CD14-positive monocyte (primary cell): Measurements from ENCODE around the gene SLC25A1. TPM values are rescaled to one million over a fixed set of nuclear protein-coding genes. Genes with fewer than 3 reads are reported as not detected.
A peak's percentile ranks its signal among the peaks of the same experiment; 100 is the strongest.

Experiments
- DNase-seq, 3 donors: peaks; one replicate each; pipeline ENCODE4 v3.0.0-alpha.2; 2011 to 2022
- H2AFZ ChIP-seq: 2 replicates; pipeline ENCODE4 v1.6.0; 2012; ENCODE audit warnings: mild to moderate bottlenecking, low read depth, low read length, inconsistent platforms; ENCODE audit not compliant: insufficient read depth, poor library complexity, severe bottlenecking
- H3K27ac ChIP-seq, 2 donors: 1 replicate in 1 of 2; 2 replicates in 1 of 2; pipeline ENCODE4 v1.5.1; 2012 to 2013; ENCODE audit warnings: low read length in 2 of 2, control low read depth in 1 of 2, inconsistent platforms in 1 of 2, low read depth in 1 of 2, mild to moderate bottlenecking in 1 of 2
- H3K27me3 ChIP-seq, 2 donors: one replicate each; pipeline versions ENCODE4 v1.6.0 to v1.6.1; 2011 to 2013; ENCODE audit warnings: low read length in 2 of 2; ENCODE audit not compliant: control insufficient read depth in 2 of 2, insufficient read depth in 2 of 2
- H3K36me3 ChIP-seq, 2 donors: replicated peaks in 1 of 2; 1 replicate in 1 of 2; 2 replicates in 1 of 2; pipeline versions ENCODE4 v1.5.1 to v1.6.1; 2012 to 2013; ENCODE audit warnings: low read length in 2 of 2, control low read depth in 1 of 2, inconsistent platforms in 1 of 2, mild to moderate bottlenecking in 1 of 2; ENCODE audit not compliant: insufficient read depth in 2 of 2, control insufficient read depth in 1 of 2
- H3K4me1 ChIP-seq, 2 donors: 1 replicate in 1 of 2; 2 replicates in 1 of 2; pipeline versions ENCODE4 v1.5.1 to v1.6.1; 2012 to 2013; ENCODE audit warnings: low read length in 2 of 2, control low read depth in 1 of 2, inconsistent platforms in 1 of 2, mild to moderate bottlenecking in 1 of 2, moderate library complexity in 1 of 2; ENCODE audit not compliant: insufficient read depth in 2 of 2, control insufficient read depth in 1 of 2
- H3K4me2 ChIP-seq: replicated peaks from 2 replicates; pipeline ENCODE3; 2012; ENCODE audit warnings: low read length, moderate library complexity, mild to moderate bottlenecking; ENCODE audit not compliant: poor library complexity, severe bottlenecking; ENCODE audit errors: extremely low read depth
- H3K4me3 ChIP-seq, 3 experiments: fragments of 200-600 bp in 1 of 3; sonication (generic) in 1 of 3; replicated peaks in 1 of 3; 1 replicate in 2 of 3; 2 replicates in 1 of 3; pipeline ENCODE4 v1.5.1; 2011 to 2013; ENCODE audit warnings: low read length in 3 of 3, mild to moderate bottlenecking in 3 of 3, control low read depth in 2 of 3, low read depth in 2 of 3, inconsistent platforms in 1 of 3, moderate library complexity in 1 of 3
- H3K79me2 ChIP-seq: 2 replicates; pipeline ENCODE4 v1.6.0; 2012; ENCODE audit warnings: mild to moderate bottlenecking, control low read depth, inconsistent platforms, low read length, moderate library complexity; ENCODE audit not compliant: insufficient read depth
- H3K9ac ChIP-seq: 2 replicates; pipeline ENCODE4 v1.6.0; 2017; ENCODE audit warnings: low read length, mild to moderate bottlenecking; ENCODE audit not compliant: insufficient read depth, poor library complexity, severe bottlenecking
- H3K9me3 ChIP-seq, 2 donors: replicated peaks in 1 of 2; 1 replicate in 1 of 2; 2 replicates in 1 of 2; pipeline versions ENCODE4 v1.5.1 to v1.6.1; 2012 to 2013; ENCODE audit warnings: low read length in 2 of 2, control low read depth in 1 of 2; ENCODE audit not compliant: control insufficient read depth in 1 of 2, insufficient read depth in 1 of 2
- H4K20me1 ChIP-seq: 2 replicates; pipeline ENCODE4 v1.6.0; 2012; ENCODE audit warnings: mild to moderate bottlenecking, low read length, control low read depth, moderate library complexity; ENCODE audit not compliant: insufficient read depth
- H3K27ac Mint-ChIP-seq, 7 donors: one replicate each; pipeline ENCODE4 v1.8.0; 2020; ENCODE audit warnings: mild to moderate bottlenecking in 7 of 7, mixed read lengths in 7 of 7, moderate library complexity in 6 of 7, inconsistent platforms in 2 of 7
- H3K27me3 Mint-ChIP-seq, 3 donors: one replicate each; pipeline ENCODE4 v1.8.0; 2021 to 2022; ENCODE audit warnings: low read depth in 3 of 3, mild to moderate bottlenecking in 3 of 3, mixed read lengths in 3 of 3, moderate library complexity in 3 of 3, inconsistent platforms in 1 of 3
- H3K36me3 Mint-ChIP-seq, 2 donors: one replicate each; pipeline ENCODE4 v1.8.0; 2020; ENCODE audit warnings: mixed read lengths in 2 of 2, inconsistent platforms in 1 of 2, mild to moderate bottlenecking in 1 of 2
- H3K4me1 Mint-ChIP-seq: one replicate; pipeline ENCODE4 v1.8.0; 2020; ENCODE audit warnings: mild to moderate bottlenecking, mixed read lengths
- H3K4me3 Mint-ChIP-seq, 2 donors: one replicate each; pipeline ENCODE4 v1.8.0; 2020; ENCODE audit warnings: mild to moderate bottlenecking in 2 of 2, mixed read lengths in 2 of 2, moderate library complexity in 1 of 2
- H3K9me3 Mint-ChIP-seq, 7 donors: one replicate each; pipeline ENCODE4 v1.8.0; 2020 to 2022; ENCODE audit warnings: mixed read lengths in 7 of 7, mild to moderate bottlenecking in 6 of 7, moderate library complexity in 6 of 7, inconsistent platforms in 2 of 7
- CTCF ChIP-seq: fragments of 200-600 bp; IDR thresholded peaks from one replicate; pipeline ENCODE4 v1.8.0; 2022; ENCODE audit warnings: antibody characterized with exemption, mild to moderate bottlenecking
- WGBS: methylation state at CpG from one replicate; pipeline ENCODE4 v1.1.5; 2013; ENCODE audit warnings: missing lambda C conversion rate; ENCODE audit not compliant: insufficient coverage; 5-methylcytosine and 5-hydroxymethylcytosine counted together
- intact Hi-C, 2 donors: fragments of 100-400 bp; cut with micrococcal nuclease; formaldehyde crosslinking; loops; one replicate each; pipeline versions ENCODE4 v1.15.0 to v1.15.1; 2023
- polyA plus RNA-seq, 3 donors: library from polyadenylated mRNA; depleted of rRNA in 1 of 3; unstranded in 2 of 3; stranded (reverse) in 1 of 3; fragments of 300-500 nt in 2 of 3; fragments of >200 nt in 1 of 3; fragmentation: Illumina TruSeq in 2 of 3; gene quantifications; 1 replicate in 2 of 3; 2 replicates in 1 of 3; pipeline ENCODE4 v1.2.3, GENCODE V29; 2012 to 2021

The SLC25A1 gene
- polyA plus RNA-seq, 3 donors, result 15.2 to 37.4 (median 35.1) TPM

DNA sequence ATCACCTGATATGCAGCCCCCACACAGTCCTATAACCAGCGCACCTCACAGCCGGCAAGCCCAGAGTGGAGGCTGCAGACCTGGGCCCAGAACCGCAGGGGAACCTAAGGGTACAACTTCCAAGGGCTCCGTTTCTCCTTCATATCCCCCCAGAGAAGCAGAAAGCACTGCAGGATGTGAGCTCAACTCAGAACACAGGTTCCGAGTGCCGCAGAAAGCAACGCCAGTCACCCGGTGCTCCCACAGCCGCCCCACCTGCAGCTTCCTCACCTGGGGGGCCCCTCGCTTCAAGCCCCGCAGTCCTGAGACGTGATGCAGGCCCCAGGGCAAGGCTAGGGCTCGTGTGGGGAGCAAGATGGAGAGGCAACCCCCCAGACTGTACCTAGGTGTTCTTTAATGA is 45.0 kb downstream of the SLC25A1 start:
- H3K36me3 ChIP-seq, result peaks cover 70 to 77% of the 10 kb centered on the region in 2 donors
- peak overlapping the region in 1 of 7 donors; percentile 26 for H3K27ac Mint-ChIP-seq
- no peaks in the 10 kb centered on the region for H3K9me3 ChIP-seq
- no peaks in the 10 kb centered on the region for H4K20me1 ChIP-seq
- H2AFZ ChIP-seq, result no peak overlapping the region
- no peak overlapping the region for H3K27ac ChIP-seq
- no peak overlapping the region for H3K4me3 Mint-ChIP-seq
- no peak overlapping the region for H3K9ac ChIP-seq
- no peak overlapping the region for H3K4me3 ChIP-seq
- peaks cover 63 to 74% of the 10 kb centered on the region in 2 donors for H3K36me3 Mint-ChIP-seq
- 98% methylated on average over 13 of the region's 13 CpGs for WGBS
- no peak for TF ChIP-seq CTCF
- peaks cover 1% of the 10 kb centered on the region for H3K4me1 Mint-ChIP-seq
- no peaks in the 10 kb centered on the region for H3K79me2 ChIP-seq
- H3K9me3 Mint-ChIP-seq, result no peaks in the 10 kb centered on the region
- no peak overlapping the region for H3K4me2 ChIP-seq
- H3K27me3 ChIP-seq, result no peaks in the 10 kb centered on the region
- no peaks in the 10 kb centered on the region for H3K4me1 ChIP-seq
- peaks cover 0 to 3% (median 2%) of the 10 kb centered on the region in 3 donors for H3K27me3 Mint-ChIP-seq
- no peak for DNase-seq
- intact Hi-C loops, result no loop called here

GRCh38 chr22:19132693-19133400 is 45.7 kb downstream of the SLC25A1 start:
- H3K9ac ChIP-seq, result no peak overlapping the region
- no peak for DNase-seq

More at GRCh38 chr22:19132693-19133400, 45.7 kb downstream of the SLC25A1 start:
- TF ChIP-seq CTCF, result no peak
- H2AFZ ChIP-seq, result no peak overlapping the region
- no peak overlapping the region for H3K4me3 ChIP-seq
- peak overlapping the region in 3 of 7 donors; percentile 26 to 72 (median 43) for H3K27ac Mint-ChIP-seq
- no peaks in the 10 kb centered on the region for H4K20me1 ChIP-seq
- H3K4me1 Mint-ChIP-seq, result peaks cover 1% of the 10 kb centered on the region
- no peaks in the 10 kb centered on the region for H3K9me3 Mint-ChIP-seq
- intact Hi-C loops, result no loop called here
- peaks cover 62 to 70% of the 10 kb centered on the region in 2 donors for H3K36me3 ChIP-seq
- H3K79me2 ChIP-seq, result no peaks in the 10 kb centered on the region
- no peak overlapping the region for H3K4me2 ChIP-seq
- H3K4me1 ChIP-seq, result no peaks in the 10 kb centered on the region
- peaks cover 0 to 3% (median 2%) of the 10 kb centered on the region in 3 donors for H3K27me3 Mint-ChIP-seq
- 87% methylated on average over 7 of the region's 9 CpGs for WGBS
- H3K27me3 ChIP-seq, result no peaks in the 10 kb centered on the region
- H3K27ac ChIP-seq, result no peak overlapping the region
- no peaks in the 10 kb centered on the region for H3K9me3 ChIP-seq
- no peak overlapping the region for H3K4me3 Mint-ChIP-seq
- H3K36me3 Mint-ChIP-seq, result peaks cover 59 to 67% of the 10 kb centered on the region in 2 donors
